Activated CD4-positive, alpha-beta T cell treated with anti-CD3 and anti-CD28 coated beads for 24 hours (primary cell): Measurements from ENCODE around the gene CAPG.
"Not testable (repeated sequence)": the region's sequence is repeated elsewhere in the genome, so short reads cannot be mapped to it uniquely, and the experiment has no call there.

Experiments
- DNase-seq, 2 donors: peaks; one replicate each; pipeline ENCODE4 v3.0.0-alpha.2; 2020; ENCODE audit warnings: low read depth in 2 of 2

Gene CAPG

GRCh38 chr2:85421260-85422071 is 11.3 kb upstream of the CAPG start:
- no peak for DNase-seq

GRCh38 chr2:85420536-85421259 is 10.5 kb upstream of the CAPG start:
- peak; percentile 92 to 96 for DNase-seq

- DNase-seq = no peak
Observed at GRCh38 chr2:85419009-85419675, 9.0 kb upstream of the CAPG start.

- DNase-seq = peak; percentile 69 to 75
Observed at GRCh38 chr2:85418132-85419008, 8.2 kb upstream of the CAPG start, which contains the start of gene SH2D6. TSS of gene SH2D6 (plus strand) at chr2:85418714. CDS start at chr2:85429466, 10,752 bp downstream.

- DNase-seq = no peak
Observed at GRCh38 chr2:85415980-85416650, 5.9 kb upstream of the CAPG start.

GRCh38 chr2:85414761-85415553 is 4.8 kb upstream of the CAPG start:
- DNase-seq = no peak

- DNase-seq = not testable (repeated sequence)
Observed at GRCh38 chr2:85414421-85414759, 4.2 kb upstream of the CAPG start.

- no peak for DNase-seq
Observed at GRCh38 chr2:85413592-85414420, 3.6 kb upstream of the CAPG start.

GRCh38 chr2:85411405-85411748 is 1.2 kb upstream of the CAPG start:
- no peak for DNase-seq

- DNase-seq = no peak
Observed at GRCh38 chr2:85410584-85411404, 628 bp upstream of the CAPG start.

- DNase-seq = peak; percentile 33 to 38
Observed at GRCh38 chr2:85405201-85406059, 4.7 kb downstream of the CAPG start.

- DNase-seq = no peak
Observed at GRCh38 chr2:85401844-85402243, 8.3 kb downstream of the CAPG start.

GRCh38 chr2:85401464-85401805 is 8.7 kb downstream of the CAPG start:
- DNase-seq = no peak

GRCh38 chr2:85400541-85401463 is 9.4 kb downstream of the CAPG start:
- DNase-seq = no peak

GRCh38 chr2:85400023-85400422 is 10.1 kb downstream of the CAPG start:
- no peak for DNase-seq

GRCh38 chr2:85399183-85399455 is 11.0 kb downstream of the CAPG start:
- DNase-seq = no peak
